GM12891 (cell line): ENCODE data around the gene ADAP1.
A peak's percentile ranks its signal among the peaks of the same experiment; 100 is the strongest.

Experiments used
- PAX5 ChIP-seq: IDR thresholded peaks from 2 replicates; pipeline ENCODE4 v1.6.1; 2011; ENCODE audit warnings: low read length, moderate library complexity, mild to moderate bottlenecking; ENCODE audit not compliant: insufficient read depth, severe bottlenecking
- POLR2A ChIP-seq: IDR thresholded peaks from 2 replicates; pipeline ENCODE4 v1.6.1; 2011; ENCODE audit warnings: low read depth, low read length, control low read depth
- POLR2AphosphoS5 ChIP-seq: IDR thresholded peaks from 2 replicates; pipeline ENCODE4 v1.6.1; 2011; ENCODE audit warnings: low read depth, low read length, control low read depth
- SPI1 ChIP-seq: IDR thresholded peaks from 2 replicates; pipeline ENCODE4 v1.6.1; 2011; ENCODE audit warnings: low read depth, low read length, control low read depth
- TAF1 ChIP-seq: IDR thresholded peaks from 2 replicates; pipeline ENCODE4 v1.6.1; 2011; ENCODE audit warnings: low read depth, low read length, control low read depth

GRCh38 chr7:909358-910329 is 44.8 kb downstream of the ADAP1 start:
- TF ChIP-seq POLR2AphosphoS5 = no peak
- no peak for TF ChIP-seq PAX5
- no peak for TF ChIP-seq POLR2A
- peak; percentile 57 for TF ChIP-seq SPI1
- TF ChIP-seq TAF1 = no peak
